Testis (tissue), 2 donors: ENCODE measurements around the gene STK17B.

ENCODE experiments used
- CTCF ChIP-seq, 3 experiments: fragments of 450-650 bp in 2 of 3; fragments of 200-600 bp in 1 of 3; sonication (generic) in 1 of 3; IDR thresholded peaks; one replicate each; pipeline ENCODE4 v1.5.1; 2016 to 2019; ENCODE audit warnings: antibody characterized with exemption in 3 of 3, mild to moderate bottlenecking in 2 of 3, moderate library complexity in 1 of 3
- POLR2A ChIP-seq: fragments of 450-650 bp; IDR thresholded peaks from one replicate; pipeline ENCODE4 v1.6.1; 2017; ENCODE audit warnings: antibody characterized with exemption, mild to moderate bottlenecking, moderate library complexity

- TF ChIP-seq CTCF (IDR thresholded peaks at IDR 0.05) (no peak), POLR2A (no peak)
These were observed 45.7 kb upstream of the STK17B start for GRCh38 chr2:196217116-196217515.
